ENCODE measurements around the gene CMC2. TPM values are rescaled to one million over a fixed set of nuclear protein-coding genes. Genes with fewer than 3 reads are reported as not detected.

The CMC2 gene
- total and polyA plus RNA-seq, 2 of the 8 experiments (the other 6 are each of a cell fraction or from before 2014, with no cell fraction given): 66.6 to 116 TPM

- TF ChIP-seq SUZ12 (IDR thresholded peaks at IDR 0.05; ENCODE audit: low read length) (no peak), EZH2 (IDR thresholded peaks at IDR 0.05; ENCODE audit: low read depth, low read length, severe bottlenecking) (no peak), GABPA (IDR thresholded peaks at IDR 0.05; ENCODE audit: borderline replicate concordance, insufficient read depth, low read length) (no peak)
Observed at GRCh38 chr16:80938879-80939260, 67.8 kb downstream of the CMC2 start (continued).
